GM12801 (cell line): ENCODE data around the gene GREB1.

Experiments
- TF ChIP-seq, protein P1 (sequence below): IDR thresholded peaks from one replicate; pipeline ENCODE4 v1.5.1; 2011; ENCODE audit warnings: control low read depth; ENCODE audit not compliant: insufficient read length; ENCODE audit errors: extremely low read depth

GREB1 gene, protein sequence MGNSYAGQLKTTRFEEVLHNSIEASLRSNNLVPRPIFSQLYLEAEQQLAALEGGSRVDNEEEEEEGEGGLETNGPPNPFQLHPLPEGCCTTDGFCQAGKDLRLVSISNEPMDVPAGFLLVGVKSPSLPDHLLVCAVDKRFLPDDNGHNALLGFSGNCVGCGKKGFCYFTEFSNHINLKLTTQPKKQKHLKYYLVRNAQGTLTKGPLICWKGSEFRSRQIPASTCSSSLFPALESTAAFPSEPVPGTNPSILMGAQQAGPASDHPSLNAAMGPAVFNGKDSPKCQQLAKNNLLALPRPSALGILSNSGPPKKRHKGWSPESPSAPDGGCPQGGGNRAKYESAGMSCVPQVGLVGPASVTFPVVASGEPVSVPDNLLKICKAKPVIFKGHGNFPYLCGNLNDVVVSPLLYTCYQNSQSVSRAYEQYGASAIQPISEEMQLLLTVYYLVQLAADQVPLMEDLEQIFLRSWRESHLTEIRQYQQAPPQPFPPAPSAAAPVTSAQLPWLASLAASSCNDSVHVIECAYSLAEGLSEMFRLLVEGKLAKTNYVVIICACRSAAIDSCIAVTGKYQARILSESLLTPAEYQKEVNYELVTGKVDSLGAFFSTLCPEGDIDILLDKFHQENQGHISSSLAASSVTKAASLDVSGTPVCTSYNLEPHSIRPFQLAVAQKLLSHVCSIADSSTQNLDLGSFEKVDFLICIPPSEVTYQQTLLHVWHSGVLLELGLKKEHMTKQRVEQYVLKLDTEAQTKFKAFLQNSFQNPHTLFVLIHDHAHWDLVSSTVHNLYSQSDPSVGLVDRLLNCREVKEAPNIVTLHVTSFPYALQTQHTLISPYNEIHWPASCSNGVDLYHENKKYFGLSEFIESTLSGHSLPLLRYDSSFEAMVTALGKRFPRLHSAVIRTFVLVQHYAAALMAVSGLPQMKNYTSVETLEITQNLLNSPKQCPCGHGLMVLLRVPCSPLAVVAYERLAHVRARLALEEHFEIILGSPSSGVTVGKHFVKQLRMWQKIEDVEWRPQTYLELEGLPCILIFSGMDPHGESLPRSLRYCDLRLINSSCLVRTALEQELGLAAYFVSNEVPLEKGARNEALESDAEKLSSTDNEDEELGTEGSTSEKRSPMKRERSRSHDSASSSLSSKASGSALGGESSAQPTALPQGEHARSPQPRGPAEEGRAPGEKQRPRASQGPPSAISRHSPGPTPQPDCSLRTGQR (N-terminal part only)

GRCh38 chr2:11533278-11534070 is at the start of gene GREB1:
GREB1 (plus strand) TSS chr2:11534045; CDS start chr2:11556615, 22,570 bp downstream.
- TF ChIP-seq, protein P1, sequence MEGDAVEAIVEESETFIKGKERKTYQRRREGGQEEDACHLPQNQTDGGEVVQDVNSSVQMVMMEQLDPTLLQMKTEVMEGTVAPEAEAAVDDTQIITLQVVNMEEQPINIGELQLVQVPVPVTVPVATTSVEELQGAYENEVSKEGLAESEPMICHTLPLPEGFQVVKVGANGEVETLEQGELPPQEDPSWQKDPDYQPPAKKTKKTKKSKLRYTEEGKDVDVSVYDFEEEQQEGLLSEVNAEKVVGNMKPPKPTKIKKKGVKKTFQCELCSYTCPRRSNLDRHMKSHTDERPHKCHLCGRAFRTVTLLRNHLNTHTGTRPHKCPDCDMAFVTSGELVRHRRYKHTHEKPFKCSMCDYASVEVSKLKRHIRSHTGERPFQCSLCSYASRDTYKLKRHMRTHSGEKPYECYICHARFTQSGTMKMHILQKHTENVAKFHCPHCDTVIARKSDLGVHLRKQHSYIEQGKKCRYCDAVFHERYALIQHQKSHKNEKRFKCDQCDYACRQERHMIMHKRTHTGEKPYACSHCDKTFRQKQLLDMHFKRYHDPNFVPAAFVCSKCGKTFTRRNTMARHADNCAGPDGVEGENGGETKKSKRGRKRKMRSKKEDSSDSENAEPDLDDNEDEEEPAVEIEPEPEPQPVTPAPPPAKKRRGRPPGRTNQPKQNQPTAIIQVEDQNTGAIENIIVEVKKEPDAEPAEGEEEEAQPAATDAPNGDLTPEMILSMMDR, result no peak

DNA sequence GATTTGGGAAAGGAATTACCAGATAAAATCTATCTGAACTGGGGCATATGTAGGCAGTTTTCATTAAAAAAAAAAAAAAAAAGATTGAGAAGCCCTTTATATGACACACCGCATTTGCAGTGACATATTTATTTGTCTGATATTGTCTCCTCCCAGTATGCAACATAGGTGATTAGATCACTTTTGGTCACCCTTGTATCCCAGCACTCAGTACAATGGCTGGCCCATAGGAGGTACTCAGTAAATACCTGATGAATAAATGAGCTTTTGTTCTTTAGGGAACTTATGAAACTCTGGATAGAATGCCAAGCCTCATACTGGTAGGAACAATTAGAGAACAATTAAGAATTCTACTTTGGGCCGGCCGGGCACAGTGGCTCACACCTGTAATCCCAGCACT is 45.0 kb upstream of the GREB1 start:
- TF ChIP-seq, protein P1, result no peak

GRCh38 chr2:11490194-11490593 is 43.7 kb upstream of the GREB1 start:
- TF ChIP-seq, protein P1, result no peak

- TF ChIP-seq, protein P1, result no peak
These were observed 42.4 kb upstream of the GREB1 start for GRCh38 chr2:11491348-11491933.

DNA sequence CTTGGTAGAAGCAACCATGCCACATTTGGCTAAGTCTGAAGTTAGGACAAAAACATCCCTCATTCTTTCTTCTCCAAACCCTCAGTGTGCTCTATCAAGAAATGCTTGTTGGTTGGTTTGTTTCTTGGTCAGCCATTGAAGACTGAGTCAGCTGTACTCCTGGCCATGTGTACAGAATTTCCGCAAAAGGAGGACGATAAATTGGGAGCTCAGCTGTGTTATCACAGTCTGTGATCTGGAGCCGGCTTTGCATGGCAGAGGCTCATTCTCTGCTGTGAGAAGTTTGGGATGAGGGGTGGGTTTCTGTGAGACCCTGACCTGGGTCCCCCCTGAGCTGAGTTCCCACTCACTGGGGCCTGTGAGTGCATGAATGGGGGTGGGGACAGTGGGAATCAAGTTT is 41.6 kb upstream of the GREB1 start:
- TF ChIP-seq, protein P1, result no peak

DNA sequence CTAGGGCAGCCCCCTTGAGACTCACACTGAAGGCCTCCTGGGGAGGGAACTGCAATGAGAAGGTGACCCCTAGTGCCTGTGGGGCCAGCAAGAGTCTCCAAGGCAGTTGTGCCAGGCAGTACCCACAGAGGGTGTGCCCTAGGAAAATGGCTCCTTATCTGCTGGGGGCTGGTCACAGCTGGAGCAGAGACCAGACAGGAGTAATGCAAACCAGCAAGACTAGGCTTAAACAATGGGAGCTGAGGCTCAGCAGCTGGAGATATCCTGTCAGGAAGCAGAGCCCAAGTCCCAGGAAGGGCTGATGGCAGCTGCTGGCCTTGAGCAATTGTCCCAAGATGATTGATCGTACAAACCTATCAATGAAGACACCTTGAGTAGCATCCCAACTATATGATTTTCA is 41.1 kb upstream of the GREB1 start:
- TF ChIP-seq, protein P1, result no peak
